ENCODE results near the gene KIAA1210. TPM values are rescaled to one million over a fixed set of nuclear protein-coding genes. Genes with fewer than 3 reads are reported as not detected.
"Not testable (repeated sequence)": the region's sequence is repeated elsewhere in the genome, so short reads cannot be mapped to it uniquely, and the experiment has no call there.

KIAA1210 gene
- total and polyA plus RNA-seq, 2 experiments from 2014 or later = not detected

GRCh38 chrX:119030990-119031389, 96.6 kb downstream of the KIAA1210 start:
- H3K36me3 Mint-ChIP-seq (ENCODE audit: low read depth) = peaks cover 7% of the 10 kb centered on the region; the same call in 2 of the 3 replicates
- no peak overlapping the region for H3K27ac ChIP-seq (ENCODE audit: low read depth)
- no peak overlapping the region for H2AFZ ChIP-seq
- H4K20me1 ChIP-seq (replicated peaks; ENCODE audit: insufficient read depth) = no peaks in the 10 kb centered on the region
- peaks cover 29% of the 10 kb centered on the region for H3K9me3 Mint-ChIP-seq
- no peaks in the 10 kb centered on the region for H3F3A ChIP-seq (replicated peaks; ENCODE audit: low read depth)
- no peaks in the 10 kb centered on the region for H3K9me2 ChIP-seq (ENCODE audit: insufficient read depth)
- ATAC-seq = no peak
- H3K27me3 Mint-ChIP-seq (ENCODE audit: insufficient read depth, low read depth, poor library complexity) = peaks cover 2% of the 10 kb centered on the region
- no peak overlapping the region for H3K4me3 ChIP-seq
- no peak overlapping the region for H3K4me3 Mint-ChIP-seq
- TF ChIP-seq EZH2phosphoT487 (IDR thresholded peaks at IDR 0.05; ENCODE audit: unreplicated experiment) (no peak), EZH2 (IDR thresholded peaks at IDR 0.05; ENCODE audit: low read depth, unreplicated experiment) (no peak), POLR2AphosphoS5 (IDR thresholded peaks at IDR 0.05; ENCODE audit: low read depth) (no peak), CTCF (conservative IDR thresholded peaks at IDR 0.05; ENCODE audit: low read depth in 2 of 2) (no peak), ZNF331 (CRISPR knock-in tag; IDR thresholded peaks at IDR 0.05; ENCODE audit: low read depth) (no peak), NANOG (IDR thresholded peaks at IDR 0.05; ENCODE audit: borderline replicate concordance) (no peak), REST (IDR thresholded peaks at IDR 0.05; ENCODE audit: unreplicated experiment) (no peak), ZNF114 (CRISPR knock-in tag; IDR thresholded peaks at IDR 0.05) (no peak)
- TF ChIP-seq, protein P1, sequence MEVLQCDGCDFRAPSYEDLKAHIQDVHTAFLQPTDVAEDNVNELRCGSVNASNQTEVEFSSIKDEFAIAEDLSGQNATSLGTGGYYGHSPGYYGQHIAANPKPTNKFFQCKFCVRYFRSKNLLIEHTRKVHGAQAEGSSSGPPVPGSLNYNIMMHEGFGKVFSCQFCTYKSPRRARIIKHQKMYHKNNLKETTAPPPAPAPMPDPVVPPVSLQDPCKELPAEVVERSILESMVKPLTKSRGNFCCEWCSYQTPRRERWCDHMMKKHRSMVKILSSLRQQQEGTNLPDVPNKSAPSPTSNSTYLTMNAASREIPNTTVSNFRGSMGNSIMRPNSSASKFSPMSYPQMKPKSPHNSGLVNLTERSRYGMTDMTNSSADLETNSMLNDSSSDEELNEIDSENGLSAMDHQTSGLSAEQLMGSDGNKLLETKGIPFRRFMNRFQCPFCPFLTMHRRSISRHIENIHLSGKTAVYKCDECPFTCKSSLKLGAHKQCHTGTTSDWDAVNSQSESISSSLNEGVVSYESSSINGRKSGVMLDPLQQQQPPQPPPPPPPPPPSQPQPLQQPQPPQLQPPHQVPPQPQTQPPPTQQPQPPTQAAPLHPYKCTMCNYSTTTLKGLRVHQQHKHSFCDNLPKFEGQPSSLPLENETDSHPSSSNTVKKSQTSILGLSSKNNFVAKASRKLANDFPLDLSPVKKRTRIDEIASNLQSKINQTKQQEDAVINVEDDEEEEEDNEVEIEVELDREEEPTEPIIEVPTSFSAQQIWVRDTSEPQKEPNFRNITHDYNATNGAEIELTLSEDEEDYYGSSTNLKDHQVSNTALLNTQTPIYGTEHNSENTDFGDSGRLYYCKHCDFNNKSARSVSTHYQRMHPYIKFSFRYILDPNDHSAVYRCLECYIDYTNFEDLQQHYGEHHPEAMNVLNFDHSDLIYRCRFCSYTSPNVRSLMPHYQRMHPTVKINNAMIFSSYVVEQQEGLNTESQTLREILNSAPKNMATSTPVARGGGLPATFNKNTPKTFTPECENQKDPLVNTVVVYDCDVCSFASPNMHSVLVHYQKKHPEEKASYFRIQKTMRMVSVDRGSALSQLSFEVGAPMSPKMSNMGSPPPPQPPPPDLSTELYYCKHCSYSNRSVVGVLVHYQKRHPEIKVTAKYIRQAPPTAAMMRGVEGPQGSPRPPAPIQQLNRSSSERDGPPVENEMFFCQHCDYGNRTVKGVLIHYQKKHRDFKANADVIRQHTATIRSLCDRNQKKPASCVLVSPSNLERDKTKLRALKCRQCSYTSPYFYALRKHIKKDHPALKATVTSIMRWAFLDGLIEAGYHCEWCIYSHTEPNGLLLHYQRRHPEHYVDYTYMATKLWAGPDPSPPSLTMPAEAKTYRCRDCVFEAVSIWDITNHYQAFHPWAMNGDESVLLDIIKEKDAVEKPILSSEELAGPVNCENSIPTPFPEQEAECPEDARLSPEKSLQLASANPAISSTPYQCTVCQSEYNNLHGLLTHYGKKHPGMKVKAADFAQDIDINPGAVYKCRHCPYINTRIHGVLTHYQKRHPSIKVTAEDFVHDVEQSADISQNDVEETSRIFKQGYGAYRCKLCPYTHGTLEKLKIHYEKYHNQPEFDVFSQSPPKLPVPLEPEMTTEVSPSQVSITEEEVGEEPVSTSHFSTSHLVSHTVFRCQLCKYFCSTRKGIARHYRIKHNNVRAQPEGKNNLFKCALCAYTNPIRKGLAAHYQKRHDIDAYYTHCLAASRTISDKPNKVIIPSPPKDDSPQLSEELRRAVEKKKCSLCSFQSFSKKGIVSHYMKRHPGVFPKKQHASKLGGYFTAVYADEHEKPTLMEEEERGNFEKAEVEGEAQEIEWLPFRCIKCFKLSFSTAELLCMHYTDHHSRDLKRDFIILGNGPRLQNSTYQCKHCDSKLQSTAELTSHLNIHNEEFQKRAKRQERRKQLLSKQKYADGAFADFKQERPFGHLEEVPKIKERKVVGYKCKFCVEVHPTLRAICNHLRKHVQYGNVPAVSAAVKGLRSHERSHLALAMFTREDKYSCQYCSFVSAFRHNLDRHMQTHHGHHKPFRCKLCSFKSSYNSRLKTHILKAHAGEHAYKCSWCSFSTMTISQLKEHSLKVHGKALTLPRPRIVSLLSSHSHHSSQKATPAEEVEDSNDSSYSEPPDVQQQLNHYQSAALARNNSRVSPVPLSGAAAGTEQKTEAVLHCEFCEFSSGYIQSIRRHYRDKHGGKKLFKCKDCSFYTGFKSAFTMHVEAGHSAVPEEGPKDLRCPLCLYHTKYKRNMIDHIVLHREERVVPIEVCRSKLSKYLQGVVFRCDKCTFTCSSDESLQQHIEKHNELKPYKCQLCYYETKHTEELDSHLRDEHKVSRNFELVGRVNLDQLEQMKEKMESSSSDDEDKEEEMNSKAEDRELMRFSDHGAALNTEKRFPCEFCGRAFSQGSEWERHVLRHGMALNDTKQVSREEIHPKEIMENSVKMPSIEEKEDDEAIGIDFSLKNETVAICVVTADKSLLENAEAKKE (CRISPR knock-in tag; IDR thresholded peaks at IDR 0.05) = no peak
- no peak for DNase-seq (ENCODE audit: low spot score)
- H3K4me1 Mint-ChIP-seq = no peaks in the 10 kb centered on the region
- H3K36me3 ChIP-seq (ENCODE audit: insufficient read depth) = no peaks in the 10 kb centered on the region
- H3K4me2 ChIP-seq = no peak overlapping the region
- no peaks in the 10 kb centered on the region for H3K27me3 ChIP-seq (ENCODE audit: insufficient read depth)
- H3K27ac Mint-ChIP-seq = no peak overlapping the region
- no peaks in the 10 kb centered on the region for H3K79me2 ChIP-seq (replicated peaks; ENCODE audit: insufficient read depth)
- H3K4me1 ChIP-seq (ENCODE audit: insufficient read depth) = no peaks in the 10 kb centered on the region

GRCh38 chrX:119029656-119030055, 98.0 kb downstream of the KIAA1210 start:
- H3K27me3 Mint-ChIP-seq (ENCODE audit: insufficient read depth, low read depth, poor library complexity); DNase-seq (ENCODE audit: low spot score); H3K4me1 Mint-ChIP-seq; H3K36me3 ChIP-seq (ENCODE audit: insufficient read depth); H3K79me2 ChIP-seq (replicated peaks; ENCODE audit: insufficient read depth); H3K27me3 ChIP-seq (ENCODE audit: insufficient read depth); H3K4me1 ChIP-seq (ENCODE audit: insufficient read depth); H3K4me3 Mint-ChIP-seq; H4K20me1 ChIP-seq (replicated peaks; ENCODE audit: insufficient read depth); H3K9me2 ChIP-seq (ENCODE audit: insufficient read depth); H3K36me3 Mint-ChIP-seq (ENCODE audit: low read depth); H3F3A ChIP-seq (replicated peaks; ENCODE audit: low read depth); H2AFZ ChIP-seq; ATAC-seq; H3K27ac Mint-ChIP-seq; H3K4me3 ChIP-seq; H3K4me2 ChIP-seq; H3K27ac ChIP-seq (ENCODE audit: low read depth): not testable (repeated sequence)
- peaks cover 28% of the 10 kb centered on the region for H3K9me3 Mint-ChIP-seq

All from GM23338 (cell line).